Measurements from ENCODE around the gene MUC4. TPM values are rescaled to one million over a fixed set of nuclear protein-coding genes. Genes with fewer than 3 reads are reported as not detected.

Gene MUC4
- total RNA-seq, 2 donors from 2014 or later = 150 to 203 TPM

GRCh38 chr3:195823280-195823679 is 11.6 kb upstream of the MUC4 start:
- H3K36me3 ChIP-seq = no peaks in the 10 kb centered on the region
- no peaks in the 10 kb centered on the region for H3K27me3 ChIP-seq
- H3K4me1 ChIP-seq = peaks cover 4% of the 10 kb centered on the region
- peak overlapping the region in 1 of 2 donors; percentile 51 for H3K9ac ChIP-seq (ENCODE audit: low read depth in 2 of 2, low read length in 2 of 2)
- no peak overlapping the region for H3K4me3 ChIP-seq
- intact Hi-C loops (cut with DNase I) = no loop called here
- H3K27ac ChIP-seq = no peak overlapping the region
- H3K9me3 ChIP-seq = no peaks in the 10 kb centered on the region
- TF ChIP-seq, protein P1, sequence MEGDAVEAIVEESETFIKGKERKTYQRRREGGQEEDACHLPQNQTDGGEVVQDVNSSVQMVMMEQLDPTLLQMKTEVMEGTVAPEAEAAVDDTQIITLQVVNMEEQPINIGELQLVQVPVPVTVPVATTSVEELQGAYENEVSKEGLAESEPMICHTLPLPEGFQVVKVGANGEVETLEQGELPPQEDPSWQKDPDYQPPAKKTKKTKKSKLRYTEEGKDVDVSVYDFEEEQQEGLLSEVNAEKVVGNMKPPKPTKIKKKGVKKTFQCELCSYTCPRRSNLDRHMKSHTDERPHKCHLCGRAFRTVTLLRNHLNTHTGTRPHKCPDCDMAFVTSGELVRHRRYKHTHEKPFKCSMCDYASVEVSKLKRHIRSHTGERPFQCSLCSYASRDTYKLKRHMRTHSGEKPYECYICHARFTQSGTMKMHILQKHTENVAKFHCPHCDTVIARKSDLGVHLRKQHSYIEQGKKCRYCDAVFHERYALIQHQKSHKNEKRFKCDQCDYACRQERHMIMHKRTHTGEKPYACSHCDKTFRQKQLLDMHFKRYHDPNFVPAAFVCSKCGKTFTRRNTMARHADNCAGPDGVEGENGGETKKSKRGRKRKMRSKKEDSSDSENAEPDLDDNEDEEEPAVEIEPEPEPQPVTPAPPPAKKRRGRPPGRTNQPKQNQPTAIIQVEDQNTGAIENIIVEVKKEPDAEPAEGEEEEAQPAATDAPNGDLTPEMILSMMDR (IDR thresholded peaks at IDR 0.05) = no peak
- peak; percentile 71 for DNase-seq

GRCh38 chr3:195822131-195822696 is 10.5 kb upstream of the MUC4 start:
- TF ChIP-seq, protein P1 (IDR thresholded peaks at IDR 0.05) = no peak

GRCh38 chr3:195821403-195822130 is 9.8 kb upstream of the MUC4 start:
- Histone ChIP-seq H3K4me3 (no peak overlapping the region), H3K4me1 (peaks cover 4% of the 10 kb centered on the region), H3K27me3 (no peaks in the 10 kb centered on the region), H3K9me3 (no peaks in the 10 kb centered on the region), H3K36me3 (no peaks in the 10 kb centered on the region), H3K27ac (no peak overlapping the region), H3K9ac (ENCODE audit: low read depth in 2 of 2, low read length in 2 of 2) (no peak overlapping the region)
- intact Hi-C loops (cut with DNase I) = no loop called here
- DNase-seq = no peak
- TF ChIP-seq, protein P1 (IDR thresholded peaks at IDR 0.05) = no peak

More at GRCh38 chr3:195822131-195822696, 10.5 kb upstream of the MUC4 start:
- Histone ChIP-seq H3K36me3 (no peaks in the 10 kb centered on the region), H3K4me1 (peaks cover 4% of the 10 kb centered on the region), H3K9ac (ENCODE audit: low read depth in 2 of 2, low read length in 2 of 2) (no peak overlapping the region), H3K4me3 (no peak overlapping the region), H3K27ac (no peak overlapping the region), H3K9me3 (no peaks in the 10 kb centered on the region), H3K27me3 (no peaks in the 10 kb centered on the region)
- DNase-seq = no peak
- intact Hi-C loops (cut with DNase I) = no loop called here

DNA sequence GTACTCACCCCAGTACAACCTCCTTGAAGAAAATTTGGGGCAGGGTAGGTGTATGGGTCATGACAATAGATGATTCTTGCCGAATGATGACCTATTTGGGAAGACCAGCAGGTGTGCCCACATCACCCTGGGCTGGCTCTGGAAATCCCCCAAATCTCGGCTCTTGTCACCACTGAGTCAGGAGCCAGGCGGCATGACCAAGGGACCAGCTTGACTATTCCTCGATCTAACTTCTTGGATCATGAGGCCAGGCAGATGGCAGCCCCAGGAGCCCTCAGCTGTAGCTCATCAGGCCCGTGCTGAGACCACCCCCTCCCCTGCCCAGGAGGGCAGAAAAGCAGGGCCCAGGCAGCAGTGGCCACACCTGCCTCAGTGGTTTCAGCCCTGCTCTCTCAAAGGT is 9.2 kb upstream of the MUC4 start:
- Histone ChIP-seq H3K27me3 (no peaks in the 10 kb centered on the region), H3K4me3 (no peak overlapping the region), H3K4me1 (peaks cover 4% of the 10 kb centered on the region), H3K9ac (ENCODE audit: low read depth in 2 of 2, low read length in 2 of 2) (no peak overlapping the region), H3K36me3 (no peaks in the 10 kb centered on the region), H3K9me3 (no peaks in the 10 kb centered on the region), H3K27ac (no peak overlapping the region)
- intact Hi-C loops (cut with DNase I) = no loop called here
- no peak for DNase-seq
- TF ChIP-seq, protein P1 (IDR thresholded peaks at IDR 0.05) = no peak

DNA sequence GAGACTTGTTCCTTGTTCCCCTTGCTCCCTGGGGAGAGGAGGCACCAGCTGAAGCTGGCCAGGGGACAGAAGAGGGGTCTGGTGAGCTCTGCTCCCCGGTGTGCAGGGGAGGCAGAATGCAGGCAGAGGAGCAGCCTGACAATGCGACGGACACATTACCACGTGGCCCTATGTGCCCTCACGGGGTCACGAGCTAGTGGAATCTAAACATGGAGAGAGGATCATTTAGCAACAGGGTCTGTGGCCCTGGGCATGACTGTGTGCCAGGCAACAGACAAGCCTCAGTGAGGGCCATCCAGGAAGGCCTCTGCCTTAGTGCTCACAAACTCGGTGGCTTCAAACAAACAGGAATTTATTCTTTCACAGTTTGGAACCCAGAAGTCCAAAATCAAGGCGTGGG is 8.5 kb upstream of the MUC4 start:
- H3K4me1 ChIP-seq = peaks cover 4% of the 10 kb centered on the region
- TF ChIP-seq, protein P1 (IDR thresholded peaks at IDR 0.05) = no peak
- no peaks in the 10 kb centered on the region for H3K36me3 ChIP-seq

More for the DNA sequence above, 8.5 kb upstream of the MUC4 start:
- Histone ChIP-seq H3K9me3 (no peaks in the 10 kb centered on the region), H3K9ac (ENCODE audit: low read depth in 2 of 2, low read length in 2 of 2) (no peak overlapping the region), H3K27me3 (no peaks in the 10 kb centered on the region), H3K27ac (no peak overlapping the region), H3K4me3 (no peak overlapping the region)
- no peak for DNase-seq
- intact Hi-C loops (cut with DNase I) = no loop called here
